Measurements from ENCODE around the gene ADGRG7. TPM values are rescaled to one million over a fixed set of nuclear protein-coding genes. Genes with fewer than 3 reads are reported as not detected.

The ADGRG7 gene
- total and polyA plus RNA-seq, 2 of the 13 experiments (the other 11 are each of a cell fraction or from before 2014, with no cell fraction given) = not detected

DNA sequence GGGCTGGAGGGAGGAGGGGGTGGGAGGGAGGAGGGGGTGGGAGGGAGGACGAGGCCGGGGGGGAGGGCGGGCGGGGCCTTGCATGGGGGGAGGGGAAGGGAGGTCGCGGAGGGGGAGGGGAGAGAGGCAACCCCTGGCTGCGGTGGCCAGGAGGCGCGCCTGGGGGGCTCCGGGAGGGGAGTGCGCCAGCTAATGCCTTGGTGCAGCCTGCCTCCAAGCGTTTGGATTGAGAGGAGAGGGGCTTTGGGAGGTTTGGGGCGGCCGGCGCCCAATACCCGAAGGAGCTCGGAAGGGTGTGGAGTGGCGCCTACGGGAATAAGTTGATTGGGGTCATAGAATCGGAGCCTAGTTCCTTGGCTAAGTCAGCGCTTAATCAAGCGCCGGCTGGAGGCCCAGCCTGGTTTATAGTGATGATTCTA, 100.5 kb downstream of the ADGRG7 start (continued):
- TF ChIP-seq, protein P1, sequence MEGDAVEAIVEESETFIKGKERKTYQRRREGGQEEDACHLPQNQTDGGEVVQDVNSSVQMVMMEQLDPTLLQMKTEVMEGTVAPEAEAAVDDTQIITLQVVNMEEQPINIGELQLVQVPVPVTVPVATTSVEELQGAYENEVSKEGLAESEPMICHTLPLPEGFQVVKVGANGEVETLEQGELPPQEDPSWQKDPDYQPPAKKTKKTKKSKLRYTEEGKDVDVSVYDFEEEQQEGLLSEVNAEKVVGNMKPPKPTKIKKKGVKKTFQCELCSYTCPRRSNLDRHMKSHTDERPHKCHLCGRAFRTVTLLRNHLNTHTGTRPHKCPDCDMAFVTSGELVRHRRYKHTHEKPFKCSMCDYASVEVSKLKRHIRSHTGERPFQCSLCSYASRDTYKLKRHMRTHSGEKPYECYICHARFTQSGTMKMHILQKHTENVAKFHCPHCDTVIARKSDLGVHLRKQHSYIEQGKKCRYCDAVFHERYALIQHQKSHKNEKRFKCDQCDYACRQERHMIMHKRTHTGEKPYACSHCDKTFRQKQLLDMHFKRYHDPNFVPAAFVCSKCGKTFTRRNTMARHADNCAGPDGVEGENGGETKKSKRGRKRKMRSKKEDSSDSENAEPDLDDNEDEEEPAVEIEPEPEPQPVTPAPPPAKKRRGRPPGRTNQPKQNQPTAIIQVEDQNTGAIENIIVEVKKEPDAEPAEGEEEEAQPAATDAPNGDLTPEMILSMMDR (CRISPR knock-in tag; IDR thresholded peaks at IDR 0.05) = peak; percentile 39
- TF ChIP-seq NR2C2 (CRISPR knock-in tag; IDR thresholded peaks at IDR 0.05; ENCODE audit: borderline replicate concordance) (no peak; the same call in 1 of the 2 replicates), ZNF24 (IDR thresholded peaks at IDR 0.05) (no peak), AGO1 (IDR thresholded peaks at IDR 0.05; ENCODE audit: low read depth, low read length, poor library complexity, severe bottlenecking) (no peak), NR2F2 (IDR thresholded peaks at IDR 0.05; ENCODE audit: borderline replicate concordance, low read depth) (no peak), CBX5 (CRISPR knock-in tag; IDR thresholded peaks at IDR 0.05; ENCODE audit: borderline replicate concordance) (no peak), EP300 (IDR thresholded peaks at IDR 0.05; ENCODE audit: low read depth in 2 of 2, low read length in 2 of 2) (no peak), EP300 (CRISPR knock-in tag; IDR thresholded peaks at IDR 0.05; ENCODE audit: borderline replicate concordance) (no peak), TMF1 (CRISPR knock-in tag; IDR thresholded peaks at IDR 0.05; ENCODE audit: low read depth) (no peak), HES4 (CRISPR knock-in tag; IDR thresholded peaks at IDR 0.05; ENCODE audit: borderline replicate concordance) (no peak), ATRX (CRISPR knock-in tag; IDR thresholded peaks at IDR 0.05; ENCODE audit: borderline replicate concordance) (no peak), NFIC (IDR thresholded peaks at IDR 0.05; ENCODE audit: low read length) (no peak), ZNF282 (IDR thresholded peaks at IDR 0.05; ENCODE audit: partially characterized antibody) (no peak), TBP (CRISPR knock-in tag; IDR thresholded peaks at IDR 0.05) (no peak), KLF9 (CRISPR knock-in tag; IDR thresholded peaks at IDR 0.05; ENCODE audit: low read depth) (no peak), NFRKB (IDR thresholded peaks at IDR 0.05) (no peak)
- TF ChIP-seq, protein P2, sequence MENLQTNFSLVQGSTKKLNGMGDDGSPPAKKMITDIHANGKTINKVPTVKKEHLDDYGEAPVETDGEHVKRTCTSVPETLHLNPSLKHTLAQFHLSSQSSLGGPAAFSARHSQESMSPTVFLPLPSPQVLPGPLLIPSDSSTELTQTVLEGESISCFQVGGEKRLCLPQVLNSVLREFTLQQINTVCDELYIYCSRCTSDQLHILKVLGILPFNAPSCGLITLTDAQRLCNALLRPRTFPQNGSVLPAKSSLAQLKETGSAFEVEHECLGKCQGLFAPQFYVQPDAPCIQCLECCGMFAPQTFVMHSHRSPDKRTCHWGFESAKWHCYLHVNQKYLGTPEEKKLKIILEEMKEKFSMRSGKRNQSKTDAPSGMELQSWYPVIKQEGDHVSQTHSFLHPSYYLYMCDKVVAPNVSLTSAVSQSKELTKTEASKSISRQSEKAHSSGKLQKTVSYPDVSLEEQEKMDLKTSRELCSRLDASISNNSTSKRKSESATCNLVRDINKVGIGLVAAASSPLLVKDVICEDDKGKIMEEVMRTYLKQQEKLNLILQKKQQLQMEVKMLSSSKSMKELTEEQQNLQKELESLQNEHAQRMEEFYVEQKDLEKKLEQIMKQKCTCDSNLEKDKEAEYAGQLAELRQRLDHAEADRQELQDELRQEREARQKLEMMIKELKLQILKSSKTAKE (CRISPR knock-in tag; IDR thresholded peaks at IDR 0.05; ENCODE audit: borderline replicate concordance) = no peak
- TF ChIP-seq, protein P3, sequence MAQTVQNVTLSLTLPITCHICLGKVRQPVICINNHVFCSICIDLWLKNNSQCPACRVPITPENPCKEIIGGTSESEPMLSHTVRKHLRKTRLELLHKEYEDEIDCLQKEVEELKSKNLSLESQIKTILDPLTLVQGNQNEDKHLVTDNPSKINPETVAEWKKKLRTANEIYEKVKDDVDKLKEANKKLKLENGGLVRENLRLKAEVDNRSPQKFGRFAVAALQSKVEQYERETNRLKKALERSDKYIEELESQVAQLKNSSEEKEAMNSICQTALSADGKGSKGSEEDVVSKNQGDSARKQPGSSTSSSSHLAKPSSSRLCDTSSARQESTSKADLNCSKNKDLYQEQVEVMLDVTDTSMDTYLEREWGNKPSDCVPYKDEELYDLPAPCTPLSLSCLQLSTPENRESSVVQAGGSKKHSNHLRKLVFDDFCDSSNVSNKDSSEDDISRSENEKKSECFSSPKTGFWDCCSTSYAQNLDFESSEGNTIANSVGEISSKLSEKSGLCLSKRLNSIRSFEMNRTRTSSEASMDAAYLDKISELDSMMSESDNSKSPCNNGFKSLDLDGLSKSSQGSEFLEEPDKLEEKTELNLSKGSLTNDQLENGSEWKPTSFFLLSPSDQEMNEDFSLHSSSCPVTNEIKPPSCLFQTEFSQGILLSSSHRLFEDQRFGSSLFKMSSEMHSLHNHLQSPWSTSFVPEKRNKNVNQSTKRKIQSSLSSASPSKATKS (CRISPR knock-in tag; IDR thresholded peaks at IDR 0.05) = no peak
- TF ChIP-seq, protein P4, sequence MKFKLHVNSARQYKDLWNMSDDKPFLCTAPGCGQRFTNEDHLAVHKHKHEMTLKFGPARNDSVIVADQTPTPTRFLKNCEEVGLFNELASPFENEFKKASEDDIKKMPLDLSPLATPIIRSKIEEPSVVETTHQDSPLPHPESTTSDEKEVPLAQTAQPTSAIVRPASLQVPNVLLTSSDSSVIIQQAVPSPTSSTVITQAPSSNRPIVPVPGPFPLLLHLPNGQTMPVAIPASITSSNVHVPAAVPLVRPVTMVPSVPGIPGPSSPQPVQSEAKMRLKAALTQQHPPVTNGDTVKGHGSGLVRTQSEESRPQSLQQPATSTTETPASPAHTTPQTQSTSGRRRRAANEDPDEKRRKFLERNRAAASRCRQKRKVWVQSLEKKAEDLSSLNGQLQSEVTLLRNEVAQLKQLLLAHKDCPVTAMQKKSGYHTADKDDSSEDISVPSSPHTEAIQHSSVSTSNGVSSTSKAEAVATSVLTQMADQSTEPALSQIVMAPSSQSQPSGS (CRISPR knock-in tag; IDR thresholded peaks at IDR 0.05) = no peak
- TF ChIP-seq, protein P5, sequence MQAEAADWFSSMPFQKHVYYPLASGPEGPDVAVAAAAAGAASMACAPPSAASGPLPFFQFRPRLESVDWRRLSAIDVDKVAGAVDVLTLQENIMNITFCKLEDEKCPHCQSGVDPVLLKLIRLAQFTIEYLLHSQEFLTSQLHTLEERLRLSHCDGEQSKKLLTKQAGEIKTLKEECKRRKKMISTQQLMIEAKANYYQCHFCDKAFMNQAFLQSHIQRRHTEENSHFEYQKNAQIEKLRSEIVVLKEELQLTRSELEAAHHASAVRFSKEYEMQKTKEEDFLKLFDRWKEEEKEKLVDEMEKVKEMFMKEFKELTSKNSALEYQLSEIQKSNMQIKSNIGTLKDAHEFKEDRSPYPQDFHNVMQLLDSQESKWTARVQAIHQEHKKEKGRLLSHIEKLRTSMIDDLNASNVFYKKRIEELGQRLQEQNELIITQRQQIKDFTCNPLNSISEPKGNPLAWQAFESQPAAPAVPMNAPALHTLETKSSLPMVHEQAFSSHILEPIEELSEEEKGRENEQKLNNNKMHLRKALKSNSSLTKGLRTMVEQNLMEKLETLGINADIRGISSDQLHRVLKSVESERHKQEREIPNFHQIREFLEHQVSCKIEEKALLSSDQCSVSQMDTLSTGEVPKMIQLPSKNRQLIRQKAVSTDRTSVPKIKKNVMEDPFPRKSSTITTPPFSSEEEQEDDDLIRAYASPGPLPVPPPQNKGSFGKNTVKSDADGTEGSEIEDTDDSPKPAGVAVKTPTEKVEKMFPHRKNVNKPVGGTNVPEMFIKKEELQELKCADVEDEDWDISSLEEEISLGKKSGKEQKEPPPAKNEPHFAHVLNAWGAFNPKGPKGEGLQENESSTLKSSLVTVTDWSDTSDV (CRISPR knock-in tag; IDR thresholded peaks at IDR 0.05) = no peak
